Type B pancreatic cell (in vitro differentiated cells): ENCODE results near the gene ZBTB20. TPM values are rescaled to one million over a fixed set of nuclear protein-coding genes. Genes with fewer than 3 reads are reported as not detected.
A peak's percentile ranks its signal among the peaks of the same experiment; 100 is the strongest.

ENCODE experiments used
- DNase-seq: peaks from one replicate; pipeline ENCODE4 v3.0.0; 2021; ENCODE audit warnings: mixed read lengths; ENCODE audit not compliant: unreplicated experiment; ENCODE audit errors: extremely low spot score
- H3K27ac Mint-ChIP-seq: 2 replicates; pipeline ENCODE4 v1.8.0; 2021; ENCODE audit warnings: mild to moderate bottlenecking, mixed read lengths
- H3K27me3 Mint-ChIP-seq: 2 replicates; pipeline ENCODE4 v1.8.0; 2021; ENCODE audit warnings: mixed read lengths
- H3K36me3 Mint-ChIP-seq: 2 replicates; pipeline ENCODE4 v1.8.0; 2021; ENCODE audit warnings: mixed read lengths
- H3K4me1 Mint-ChIP-seq: one replicate; pipeline ENCODE4 v1.8.0; 2021; ENCODE audit warnings: mixed read lengths; ENCODE audit not compliant: unreplicated experiment
- H3K4me3 Mint-ChIP-seq: 2 replicates; pipeline ENCODE4 v1.8.0; 2021; ENCODE audit warnings: mild to moderate bottlenecking, mixed read lengths
- H3K9me3 Mint-ChIP-seq: 2 replicates; pipeline ENCODE4 v1.8.0; 2021; ENCODE audit warnings: mixed read lengths
- CTCF ChIP-seq: fragments of 200-600 bp; sonication (generic); conservative IDR thresholded peaks from 2 replicates; pipeline ENCODE4 v1.5.0; 2021; ENCODE audit warnings: antibody characterized with exemption, mild to moderate bottlenecking
- total RNA-seq: library from RNA; stranded (reverse); gene quantifications from 2 replicates; pipeline ENCODE4 v1.2.1, GENCODE V29; 2021; ENCODE audit warnings: low replicate concordance

ZBTB20 gene
- total RNA-seq, 1 donor from 2014 or later, result 14.4 TPM

DNA sequence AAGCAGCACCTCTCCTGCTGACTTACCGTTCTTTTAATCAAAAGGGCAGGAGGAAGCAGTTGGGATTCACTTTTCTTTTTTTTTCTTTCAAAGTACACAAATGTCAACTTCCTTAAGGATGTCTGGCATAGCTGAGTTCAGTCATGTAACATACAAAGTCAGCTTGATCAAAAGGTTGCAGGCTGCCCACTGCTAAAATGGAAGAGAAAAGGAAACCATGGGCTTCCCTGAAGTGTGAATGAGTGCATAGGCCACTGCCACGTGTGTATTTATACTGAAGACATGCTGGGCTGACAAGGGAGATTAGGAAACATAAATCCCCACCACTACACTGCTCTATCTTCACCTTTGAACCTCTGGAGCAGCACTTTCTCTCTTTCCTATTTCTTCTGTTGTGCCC lies 540.8 kb downstream of the ZBTB20 start:
- peaks cover 5% of the 10 kb centered on the region for H3K9me3 Mint-ChIP-seq
- no peak for DNase-seq
- H3K4me3 Mint-ChIP-seq, result no peak overlapping the region
- H3K27ac Mint-ChIP-seq, result no peak overlapping the region
- H3K27me3 Mint-ChIP-seq, result no peaks in the 10 kb centered on the region
- H3K4me1 Mint-ChIP-seq, result peaks cover 10% of the 10 kb centered on the region
- H3K36me3 Mint-ChIP-seq, result no peaks in the 10 kb centered on the region
- no peak for TF ChIP-seq CTCF

DNA sequence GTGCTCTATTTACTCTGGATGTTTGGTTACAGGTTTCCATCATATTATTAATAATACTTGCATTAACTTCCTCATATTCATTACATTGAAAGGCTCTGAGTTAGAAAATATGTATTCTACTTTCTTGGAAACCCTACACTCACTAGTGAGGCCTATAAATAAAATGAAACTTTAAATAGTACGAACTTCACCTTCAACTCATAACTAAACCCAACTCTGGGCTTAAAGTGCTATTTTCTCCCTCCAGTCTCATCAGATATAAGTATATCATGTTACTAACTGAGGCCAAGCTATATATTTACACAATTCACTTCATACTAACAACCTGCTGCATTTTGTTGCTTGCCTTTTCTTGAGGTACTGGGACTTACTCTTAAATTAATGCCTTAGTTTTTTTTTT lies 546.5 kb downstream of the ZBTB20 start:
- no peaks in the 10 kb centered on the region for H3K9me3 Mint-ChIP-seq
- H3K4me1 Mint-ChIP-seq, result no peaks in the 10 kb centered on the region
- TF ChIP-seq CTCF, result no peak
- DNase-seq, result no peak
- H3K36me3 Mint-ChIP-seq, result no peaks in the 10 kb centered on the region
- H3K4me3 Mint-ChIP-seq, result no peak overlapping the region
- no peak overlapping the region for H3K27ac Mint-ChIP-seq
- H3K27me3 Mint-ChIP-seq, result no peaks in the 10 kb centered on the region

DNA sequence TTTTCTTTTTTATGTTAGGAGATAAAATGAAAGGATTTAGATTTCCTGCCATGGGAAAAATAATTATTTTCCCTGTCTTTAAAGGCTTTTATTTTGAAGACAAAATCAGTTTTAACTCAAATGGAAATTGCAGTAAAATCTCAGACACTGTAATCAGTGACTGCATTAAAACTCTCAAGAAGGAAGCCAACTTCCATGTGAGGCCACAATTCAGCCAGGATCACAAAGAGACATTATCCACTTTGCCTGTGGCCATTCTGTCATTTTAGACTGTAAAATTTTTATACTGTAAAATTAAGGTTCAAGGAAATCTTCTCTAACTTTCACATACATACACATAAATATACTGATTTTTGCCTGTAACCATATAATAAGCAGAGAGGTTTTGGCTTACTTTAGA lies 549.2 kb downstream of the ZBTB20 start:
- no peak overlapping the region for H3K4me3 Mint-ChIP-seq
- H3K36me3 Mint-ChIP-seq, result no peaks in the 10 kb centered on the region
- no peaks in the 10 kb centered on the region for H3K4me1 Mint-ChIP-seq
- TF ChIP-seq CTCF, result no peak
- no peaks in the 10 kb centered on the region for H3K9me3 Mint-ChIP-seq
- no peaks in the 10 kb centered on the region for H3K27me3 Mint-ChIP-seq
- DNase-seq, result no peak
- H3K27ac Mint-ChIP-seq, result no peak overlapping the region

DNA sequence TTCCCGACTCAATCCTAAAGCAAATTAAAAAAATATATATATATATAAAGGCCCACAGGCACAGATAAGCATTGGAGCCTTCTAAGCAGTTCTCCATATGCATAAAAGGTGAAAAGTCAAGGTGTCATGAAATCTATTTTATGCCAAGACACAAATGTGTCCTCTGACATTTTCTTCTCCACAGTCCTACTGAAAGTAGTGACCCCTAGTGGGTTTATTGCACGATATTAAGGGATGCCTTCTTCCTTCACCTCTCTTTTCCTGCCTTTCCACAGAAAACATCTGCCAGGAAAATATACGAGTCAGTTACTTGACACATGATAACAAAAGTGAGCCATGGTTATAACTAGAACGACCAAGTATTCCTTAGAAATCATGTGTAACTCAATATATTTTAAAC lies 550.1 kb downstream of the ZBTB20 start:
- Mint-ChIP-seq H3K4me3 (no peak overlapping the region), H3K4me1 (no peaks in the 10 kb centered on the region), H3K36me3 (no peaks in the 10 kb centered on the region), H3K27ac (no peak overlapping the region), H3K9me3 (no peaks in the 10 kb centered on the region), H3K27me3 (no peaks in the 10 kb centered on the region)
- peak; percentile 42 for TF ChIP-seq CTCF
- DNase-seq, result no peak

DNA sequence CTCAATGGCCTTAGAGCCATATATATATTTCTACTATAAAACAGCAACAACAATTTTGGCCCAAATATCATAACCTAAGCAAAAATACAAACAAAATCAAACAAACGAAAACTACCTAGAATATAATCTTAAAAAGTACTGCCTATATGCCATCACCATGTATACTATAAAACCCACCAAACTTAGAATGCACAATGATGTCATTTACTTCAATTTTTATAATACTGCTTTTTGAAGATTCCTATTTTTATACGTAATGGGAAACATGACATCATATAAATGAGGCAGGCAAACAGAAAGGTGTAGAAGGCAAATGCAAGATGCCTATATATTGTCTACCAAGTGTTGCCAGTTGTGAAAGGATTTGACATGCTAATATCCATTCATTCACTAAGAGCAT lies 550.9 kb downstream of the ZBTB20 start:
- Mint-ChIP-seq H3K9me3 (no peaks in the 10 kb centered on the region), H3K4me3 (no peak overlapping the region), H3K27ac (no peak overlapping the region), H3K36me3 (no peaks in the 10 kb centered on the region), H3K27me3 (no peaks in the 10 kb centered on the region), H3K4me1 (no peaks in the 10 kb centered on the region)
- no peak for DNase-seq
- TF ChIP-seq CTCF, result no peak

DNA sequence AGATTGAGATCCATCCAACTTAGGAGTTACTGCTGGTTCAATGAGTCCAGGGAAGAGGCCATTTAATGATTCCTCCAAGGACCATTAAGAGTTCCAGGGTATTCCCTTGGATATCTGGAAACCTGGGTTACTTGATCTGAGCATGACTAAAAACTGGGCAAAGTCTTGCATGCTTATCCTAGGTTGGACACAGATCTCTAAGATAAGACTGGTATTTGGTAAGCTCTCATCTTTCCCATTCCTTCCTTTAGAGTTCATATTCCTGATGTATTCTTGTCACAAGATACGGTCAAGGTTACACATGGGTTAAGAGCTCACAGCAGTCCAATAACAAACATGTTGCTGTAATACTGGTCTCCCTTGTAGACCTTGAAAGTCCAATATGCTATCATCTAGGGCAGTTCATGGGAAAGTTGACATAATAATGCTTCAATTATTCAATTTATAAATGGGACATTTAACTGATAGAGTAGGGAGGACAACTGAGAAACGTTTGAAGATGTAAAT lies 551.5 kb downstream of the ZBTB20 start:
- Mint-ChIP-seq H3K4me3 (no peak overlapping the region), H3K27me3 (no peaks in the 10 kb centered on the region), H3K9me3 (no peaks in the 10 kb centered on the region), H3K27ac (no peak overlapping the region), H3K36me3 (no peaks in the 10 kb centered on the region), H3K4me1 (no peaks in the 10 kb centered on the region)
- DNase-seq, result no peak
- TF ChIP-seq CTCF, result no peak
